ENCODE data around the gene BCAS3.
A peak's percentile ranks its signal among the peaks of the same experiment; 100 is the strongest.

BCAS3 gene

DNA sequence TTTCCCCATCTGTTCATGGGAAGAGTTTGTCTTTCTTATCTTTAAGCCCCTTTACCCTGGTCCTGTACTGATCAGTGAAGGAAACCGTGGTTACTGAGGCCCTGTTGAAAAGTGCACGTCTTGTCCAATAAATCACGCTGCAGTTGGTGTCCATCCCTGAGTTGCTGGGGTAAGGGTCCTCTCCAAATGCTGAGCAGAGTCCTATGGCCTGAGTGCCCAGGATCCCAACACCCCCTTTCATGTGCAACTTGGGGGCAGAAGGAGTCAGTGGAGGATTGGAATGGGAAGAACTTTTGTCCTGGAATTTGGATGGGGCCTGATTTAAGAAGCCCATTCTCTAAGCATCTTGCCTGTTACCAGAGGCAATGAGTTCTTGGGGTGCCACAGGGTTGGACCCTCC is 715.0 kb downstream of the BCAS3 start:
- no peak for DNase-seq

DNA sequence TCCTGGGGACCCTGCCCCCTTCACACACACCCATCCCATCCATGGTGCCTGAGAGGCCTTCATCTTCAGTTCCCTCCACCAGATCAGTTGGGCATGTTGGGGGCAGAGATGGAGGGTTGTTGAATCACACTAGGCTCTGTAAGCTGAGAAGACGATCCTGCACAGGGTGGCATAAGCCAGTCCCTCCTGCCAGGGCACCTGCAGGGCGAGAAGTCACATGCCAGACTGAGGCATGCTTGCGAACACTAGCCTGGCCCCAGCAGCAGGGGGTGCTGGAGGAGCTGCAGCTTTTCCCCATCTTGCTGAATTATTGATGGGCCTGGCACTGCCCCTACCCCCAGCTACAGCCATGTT is 715.9 kb downstream of the BCAS3 start:
- DNase-seq: peak in 1 of 2 experiments; percentile 17

DNA sequence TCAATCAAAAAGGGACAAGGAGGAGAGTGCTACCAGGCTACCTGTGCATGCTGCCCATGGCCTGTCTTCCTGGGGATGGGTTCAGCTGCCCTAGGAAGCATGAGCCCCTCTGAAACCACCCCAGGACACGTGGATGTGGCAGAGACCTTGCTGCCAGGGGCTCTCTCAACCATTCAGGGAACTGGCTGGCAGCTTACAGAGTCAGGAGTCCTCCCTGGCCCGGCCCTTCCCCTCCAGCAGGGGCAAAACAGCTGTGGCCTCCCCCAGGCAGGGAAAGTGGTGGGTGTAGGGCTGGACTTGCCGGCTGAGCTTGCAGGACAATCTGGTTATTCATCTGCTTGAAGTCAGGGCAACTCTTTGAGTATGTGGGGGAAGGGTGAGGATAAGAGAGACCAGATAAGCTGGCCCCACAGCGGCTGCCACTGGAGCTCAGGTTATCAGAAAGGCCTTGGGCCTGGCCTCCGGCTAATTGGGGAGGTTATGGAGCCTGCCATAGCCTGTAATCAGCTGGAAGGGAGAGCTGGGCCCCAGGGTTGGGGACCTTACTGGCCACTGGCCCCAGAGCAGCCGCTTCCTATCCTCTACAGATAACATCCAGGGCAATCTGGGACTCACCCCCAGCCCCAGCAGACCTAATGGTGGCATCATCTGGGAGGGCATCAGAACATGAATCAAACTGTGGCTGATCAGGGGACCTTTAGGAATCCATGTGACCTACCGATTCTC is 716.4 kb downstream of the BCAS3 start:
- no peak for DNase-seq

DNA sequence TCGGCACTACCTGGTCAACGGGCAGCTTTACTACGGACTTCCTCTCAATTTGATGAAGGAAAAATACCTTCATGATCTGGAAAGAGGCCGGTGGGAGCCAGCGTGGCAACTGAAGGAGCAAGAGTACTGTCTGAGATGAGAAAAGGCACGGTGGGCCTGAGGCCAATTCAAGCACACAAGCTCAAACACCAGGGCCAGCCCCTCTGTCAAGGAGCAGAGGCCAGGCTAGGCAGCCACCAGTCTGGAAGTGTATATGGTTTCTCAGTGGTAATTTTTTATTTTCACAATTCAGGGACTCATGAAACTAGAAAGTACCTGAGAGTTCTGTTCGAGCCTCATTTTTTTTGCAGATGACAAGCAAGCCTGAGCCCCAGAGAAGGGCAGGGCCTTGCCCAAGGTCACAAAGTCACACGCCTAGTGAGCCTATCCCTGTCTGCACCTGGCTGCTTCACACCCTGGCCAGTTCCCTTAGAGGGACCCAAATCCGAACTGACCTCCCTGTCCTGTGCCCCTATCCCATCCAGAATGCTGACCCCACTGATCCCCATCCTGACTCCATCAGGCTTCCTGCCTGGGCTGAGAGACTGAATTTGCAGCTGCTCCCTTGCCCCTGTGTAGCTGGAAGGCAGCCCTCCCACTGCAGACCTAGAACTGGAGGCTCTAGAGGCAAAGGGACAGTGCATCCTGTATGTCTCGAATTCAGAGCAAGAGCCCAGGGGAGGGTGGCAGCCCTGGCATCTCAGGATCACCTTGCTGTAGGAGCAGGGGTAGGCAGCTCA is 717.2 kb downstream of the BCAS3 start:
- DNase-seq: no peak

DNA sequence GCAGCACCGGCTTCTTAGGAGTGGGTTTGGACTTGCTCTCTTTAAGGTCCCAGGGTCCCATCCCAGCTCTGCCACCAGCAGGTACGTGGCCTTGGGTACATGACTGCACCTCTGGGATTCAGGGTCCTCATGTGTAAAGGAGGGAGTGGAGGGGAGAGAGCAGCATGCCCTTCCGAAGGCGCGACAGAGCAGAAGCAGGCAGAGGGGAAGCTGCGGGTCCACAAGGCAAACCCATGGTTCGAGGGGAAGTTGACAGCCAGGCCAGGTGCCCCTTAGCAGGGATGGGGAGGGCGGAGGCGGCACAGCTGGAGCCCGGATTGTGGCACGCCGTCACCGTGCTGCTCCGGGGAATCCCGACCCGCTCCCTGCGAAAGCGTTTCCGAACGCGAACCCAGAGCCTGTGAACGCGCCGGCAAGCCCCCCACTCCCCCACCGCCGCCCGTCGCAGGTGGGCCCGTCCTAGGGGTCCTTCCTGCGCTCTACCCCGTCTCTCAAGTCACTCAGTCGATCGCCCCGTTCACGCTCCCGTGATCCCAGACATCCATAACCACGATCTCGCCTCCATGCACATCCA is 717.8 kb downstream of the BCAS3 start:
- no peak for DNase-seq

DNA sequence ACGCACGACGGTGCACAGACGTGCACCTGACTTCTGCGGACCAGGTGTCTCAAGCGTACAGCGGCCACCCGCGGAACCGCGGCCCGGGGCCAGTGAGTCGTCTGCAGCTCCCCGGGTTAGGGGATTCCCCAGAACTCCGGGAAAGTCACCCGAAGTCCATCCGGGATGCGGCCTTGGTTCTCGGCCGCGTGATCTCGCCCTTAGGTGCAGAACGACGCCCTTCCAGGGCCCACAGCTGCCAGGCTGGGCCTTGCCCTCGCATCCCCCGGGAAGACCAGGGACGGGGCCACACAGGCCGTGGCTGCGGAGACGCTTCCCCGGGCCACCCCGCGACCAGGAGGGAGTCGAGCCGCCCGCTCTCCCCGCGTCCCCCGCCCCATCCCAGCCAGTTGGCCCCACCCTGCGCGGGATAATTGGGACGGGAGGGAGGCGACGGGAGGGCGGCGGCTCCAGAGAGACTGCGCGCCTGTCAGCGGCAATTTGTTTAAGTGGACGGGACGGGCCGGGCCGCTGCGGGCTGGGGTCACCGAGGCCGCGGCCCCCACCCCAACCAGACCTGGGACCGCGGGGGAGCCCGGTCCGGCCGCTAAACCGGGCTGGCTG is 718.4 kb downstream of the BCAS3 start:
- DNase-seq: no peak

DNA sequence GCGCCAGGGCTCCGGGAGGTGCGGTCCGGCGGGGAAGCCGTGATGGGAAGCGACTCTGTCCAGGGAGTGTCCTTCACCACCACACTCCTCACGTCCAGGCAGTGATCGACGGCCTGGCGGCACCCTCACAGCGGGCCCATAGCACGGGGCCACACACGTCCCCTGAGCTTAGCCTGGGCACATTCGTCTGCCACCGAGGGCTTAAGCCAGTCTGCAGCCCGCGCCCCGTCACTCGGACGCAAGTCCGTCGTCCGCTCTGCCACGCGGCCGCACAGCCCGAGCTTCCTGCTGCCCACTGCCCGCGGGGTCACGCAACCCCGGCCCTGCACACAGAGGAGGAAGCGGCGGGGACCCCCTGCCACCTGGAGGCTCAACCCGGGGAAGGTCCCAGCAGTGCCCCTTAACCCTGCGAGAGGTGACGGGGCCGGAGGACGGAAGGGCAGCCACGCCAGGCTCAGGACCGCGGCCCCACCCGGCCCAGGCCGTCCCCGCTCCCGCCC is 719.0 kb downstream of the BCAS3 start:
- DNase-seq: no peak

DNA sequence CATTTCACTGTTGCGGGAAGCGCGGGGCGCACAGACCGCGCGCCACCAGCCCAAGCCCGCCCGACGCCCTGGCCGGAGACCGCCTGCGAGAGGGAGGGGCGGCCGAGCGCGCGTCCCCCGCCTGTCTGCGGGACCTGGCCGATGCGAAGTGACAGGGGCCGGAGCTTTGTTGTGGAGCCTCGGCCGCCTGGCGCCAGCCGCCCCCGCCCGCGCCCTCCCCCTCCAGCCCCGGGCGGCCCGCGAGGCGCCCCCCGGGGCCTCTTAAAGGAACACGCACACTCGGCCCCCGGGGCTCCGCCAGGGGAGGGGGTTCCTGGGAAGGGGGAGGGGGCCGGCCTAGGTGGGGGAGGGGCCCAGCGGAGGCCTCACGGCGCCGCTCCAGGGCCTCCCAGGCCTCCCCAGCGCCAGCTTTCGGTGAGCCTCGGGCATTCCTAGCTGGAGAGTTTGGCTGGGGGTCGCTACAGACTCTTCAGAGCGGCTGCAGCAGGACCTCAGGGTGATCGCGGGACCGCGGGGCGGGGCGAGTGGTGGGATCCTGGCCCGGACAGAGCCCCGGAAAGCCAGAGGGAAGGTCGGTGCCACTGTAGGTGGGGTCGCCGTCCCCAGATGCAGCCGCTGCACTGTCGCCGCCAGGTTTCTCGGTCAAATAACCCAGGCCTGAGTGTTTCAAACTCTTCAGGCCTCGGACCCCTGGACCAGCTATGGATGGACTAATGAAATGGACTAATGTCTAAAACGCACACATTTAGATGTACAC is 719.6 kb downstream of the BCAS3 start:
- no peak for DNase-seq

DNA sequence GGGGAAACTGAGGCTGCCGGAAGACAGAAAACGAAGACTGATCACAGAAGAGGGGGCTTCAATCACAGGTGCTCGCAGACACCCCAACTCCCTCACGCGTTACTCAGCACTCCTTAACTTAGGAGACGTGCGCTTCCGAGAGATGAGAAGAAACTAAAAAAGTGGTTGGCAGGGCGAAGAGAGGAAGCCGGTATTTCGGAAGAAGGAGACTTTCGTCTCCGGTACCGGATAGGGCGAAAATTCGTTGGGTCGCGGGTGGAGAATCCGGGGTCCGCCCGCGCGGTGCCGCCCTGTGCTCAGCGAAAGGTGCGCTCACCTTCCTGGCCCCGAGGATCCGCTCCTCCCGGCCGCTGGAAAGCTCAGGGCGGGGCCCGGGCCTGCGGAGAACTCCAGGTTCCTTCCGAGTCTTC is 721.1 kb downstream of the BCAS3 start:
- DNase-seq: no peak

DNA sequence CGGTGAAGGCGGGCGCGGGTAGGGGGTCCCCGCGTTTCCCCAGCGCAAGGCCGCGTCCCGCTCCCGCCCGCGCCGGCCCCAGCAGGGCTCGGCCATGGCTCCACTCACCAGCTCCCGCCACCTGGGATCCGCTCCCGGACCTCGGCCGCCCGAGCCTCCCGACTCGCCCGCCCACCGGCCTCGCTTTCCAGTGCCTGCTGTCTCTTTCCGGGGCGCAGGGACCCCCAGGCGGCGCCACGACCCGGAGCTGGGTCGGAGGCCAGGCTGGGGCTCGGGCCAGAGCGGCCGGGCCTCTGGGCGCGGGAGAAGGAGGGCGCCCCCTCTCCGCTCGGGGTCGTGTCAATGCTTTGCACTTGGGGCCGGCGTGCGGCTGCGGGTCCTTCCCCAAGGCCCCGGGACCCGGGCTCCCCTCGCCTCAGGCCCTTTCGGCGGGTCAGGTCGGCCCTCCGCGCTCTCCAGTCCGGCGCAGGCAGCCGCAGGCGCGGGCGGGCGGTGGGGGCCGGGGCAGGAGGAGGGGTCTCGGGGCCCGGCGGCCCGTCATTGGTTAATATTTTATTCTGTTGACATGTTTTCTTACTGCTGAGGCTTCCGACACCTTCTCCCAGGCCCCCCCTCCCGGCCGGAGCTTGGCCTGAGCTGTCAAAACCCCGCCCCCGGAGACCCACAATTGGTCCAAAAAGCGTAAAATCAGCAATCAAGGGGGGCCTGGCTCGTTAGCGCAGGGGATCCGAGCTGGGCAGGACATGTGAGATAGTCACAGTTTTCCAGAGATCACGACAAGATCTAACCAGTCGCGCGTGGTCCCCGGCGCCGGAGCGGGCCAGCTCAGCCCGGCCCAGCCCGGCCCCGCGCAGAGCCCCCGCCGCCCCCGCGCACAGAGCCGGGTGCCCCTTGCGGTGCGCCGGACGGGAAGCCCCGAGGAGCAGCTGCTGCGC is 721.7 kb downstream of the BCAS3 start, which contains the start of gene TBX2:
TBX2 (plus strand) TSS at position 713 of the 935 bp plus-strand sequence. CDS start 334 bp downstream, outside the sequence.
- DNase-seq: peak; percentile 68 to 87

DNA sequence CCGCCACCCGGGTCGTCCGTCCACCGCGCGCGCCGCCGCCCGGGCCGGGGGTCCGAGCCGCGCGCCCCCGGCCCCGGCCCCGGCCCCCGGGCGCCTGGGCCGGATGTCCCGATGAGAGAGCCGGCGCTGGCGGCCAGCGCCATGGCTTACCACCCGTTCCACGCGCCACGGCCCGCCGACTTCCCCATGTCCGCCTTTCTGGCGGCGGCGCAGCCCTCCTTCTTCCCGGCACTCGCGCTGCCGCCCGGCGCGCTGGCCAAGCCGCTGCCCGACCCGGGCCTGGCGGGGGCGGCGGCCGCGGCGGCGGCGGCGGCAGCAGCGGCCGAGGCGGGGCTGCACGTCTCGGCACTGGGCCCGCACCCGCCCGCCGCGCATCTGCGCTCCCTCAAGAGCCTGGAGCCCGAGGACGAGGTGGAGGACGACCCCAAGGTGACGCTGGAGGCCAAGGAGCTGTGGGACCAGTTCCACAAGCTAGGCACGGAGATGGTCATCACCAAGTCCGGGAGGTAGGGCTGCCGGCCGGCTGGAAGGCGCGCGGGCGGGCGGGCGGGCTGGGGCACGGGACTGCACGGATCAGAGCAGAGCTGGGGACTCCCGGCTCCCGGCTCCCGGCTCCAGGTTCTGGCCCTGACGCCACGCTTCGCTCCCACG is 722.5 kb downstream of the BCAS3 start:
- no peak for DNase-seq

DNA sequence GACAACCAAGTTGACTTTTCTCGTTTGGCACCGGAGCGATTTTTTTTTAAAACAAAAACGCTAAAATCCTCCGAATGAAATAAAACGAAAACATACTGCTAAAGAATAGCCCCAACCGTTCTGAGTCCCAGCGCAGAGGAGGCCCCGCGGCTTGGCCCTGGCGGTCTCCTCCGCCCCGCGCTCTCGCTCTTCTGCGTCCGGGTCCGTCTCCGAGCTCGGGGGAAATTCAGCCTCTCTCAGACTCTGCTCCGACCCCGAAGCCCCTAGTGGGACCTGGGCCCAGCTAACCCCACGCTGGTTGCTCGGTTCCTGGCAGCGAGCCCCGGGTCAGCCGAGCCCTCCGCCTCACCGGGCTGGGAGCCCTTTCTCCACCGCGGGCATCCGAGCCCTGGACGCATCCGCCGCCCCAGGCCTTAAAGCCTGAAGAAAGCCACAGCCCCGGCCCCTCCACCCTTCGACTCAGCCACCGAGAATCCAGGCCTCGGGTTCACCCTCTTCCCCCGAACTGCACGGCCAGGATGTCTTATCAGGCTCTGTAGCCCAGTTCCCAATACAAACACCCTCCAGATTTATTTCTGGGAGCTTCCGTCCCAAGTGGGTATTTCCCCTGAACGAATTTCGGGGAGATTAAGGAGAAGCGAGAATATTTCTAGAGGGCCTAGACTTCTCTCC is 723.2 kb downstream of the BCAS3 start:
- DNase-seq: no peak

DNA sequence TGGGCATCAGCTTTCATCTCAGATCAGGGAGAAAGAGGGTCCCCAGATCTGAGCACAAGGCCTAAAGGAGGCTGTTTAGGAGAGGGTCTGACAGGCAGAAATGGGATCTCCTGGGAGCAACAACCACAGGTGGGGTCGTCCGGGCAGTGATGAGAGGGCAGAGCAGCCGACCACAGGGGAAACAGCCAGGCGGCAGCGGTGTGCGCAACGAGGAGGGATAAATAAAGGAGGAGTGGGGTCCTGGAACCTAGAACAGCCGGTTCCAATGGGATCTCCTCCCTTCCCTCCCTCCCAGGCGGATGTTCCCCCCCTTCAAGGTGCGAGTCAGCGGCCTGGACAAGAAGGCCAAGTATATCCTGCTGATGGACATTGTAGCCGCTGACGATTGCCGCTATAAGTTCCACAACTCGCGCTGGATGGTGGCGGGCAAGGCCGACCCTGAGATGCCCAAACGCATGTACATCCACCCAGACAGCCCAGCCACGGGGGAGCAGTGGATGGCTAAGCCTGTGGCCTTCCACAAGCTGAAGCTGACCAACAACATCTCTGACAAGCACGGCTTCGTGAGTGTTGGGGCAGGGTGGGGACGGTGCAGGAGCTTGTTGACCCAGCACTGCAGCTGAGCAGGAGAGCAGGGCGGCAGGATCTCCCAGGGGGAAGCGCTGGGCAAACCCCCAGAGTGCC is 723.9 kb downstream of the BCAS3 start:
- no peak for DNase-seq

DNA sequence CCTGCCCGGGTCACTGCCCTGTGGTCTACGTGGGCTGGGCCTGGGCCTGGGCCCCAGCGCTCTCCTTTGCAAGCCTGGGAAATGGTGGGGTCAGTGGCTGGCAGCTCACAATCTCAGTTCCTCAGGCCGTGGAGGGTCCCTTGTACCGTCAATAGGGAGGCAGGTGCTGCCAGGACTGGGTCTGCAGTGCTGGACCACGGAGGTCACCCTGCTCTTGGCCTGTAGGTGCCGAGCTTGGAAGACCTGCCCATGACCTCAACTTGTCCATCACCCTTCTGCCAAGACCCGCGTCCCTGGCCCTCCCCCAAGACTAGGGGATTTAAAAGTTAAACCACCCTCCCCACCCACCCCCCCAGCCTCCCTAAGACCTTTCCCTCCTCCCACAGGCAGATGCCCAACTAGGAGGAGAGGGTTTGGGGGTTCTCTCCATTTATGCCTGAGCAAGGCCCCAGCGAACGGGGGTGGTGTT is 724.5 kb downstream of the BCAS3 start:
- no peak for DNase-seq

DNA sequence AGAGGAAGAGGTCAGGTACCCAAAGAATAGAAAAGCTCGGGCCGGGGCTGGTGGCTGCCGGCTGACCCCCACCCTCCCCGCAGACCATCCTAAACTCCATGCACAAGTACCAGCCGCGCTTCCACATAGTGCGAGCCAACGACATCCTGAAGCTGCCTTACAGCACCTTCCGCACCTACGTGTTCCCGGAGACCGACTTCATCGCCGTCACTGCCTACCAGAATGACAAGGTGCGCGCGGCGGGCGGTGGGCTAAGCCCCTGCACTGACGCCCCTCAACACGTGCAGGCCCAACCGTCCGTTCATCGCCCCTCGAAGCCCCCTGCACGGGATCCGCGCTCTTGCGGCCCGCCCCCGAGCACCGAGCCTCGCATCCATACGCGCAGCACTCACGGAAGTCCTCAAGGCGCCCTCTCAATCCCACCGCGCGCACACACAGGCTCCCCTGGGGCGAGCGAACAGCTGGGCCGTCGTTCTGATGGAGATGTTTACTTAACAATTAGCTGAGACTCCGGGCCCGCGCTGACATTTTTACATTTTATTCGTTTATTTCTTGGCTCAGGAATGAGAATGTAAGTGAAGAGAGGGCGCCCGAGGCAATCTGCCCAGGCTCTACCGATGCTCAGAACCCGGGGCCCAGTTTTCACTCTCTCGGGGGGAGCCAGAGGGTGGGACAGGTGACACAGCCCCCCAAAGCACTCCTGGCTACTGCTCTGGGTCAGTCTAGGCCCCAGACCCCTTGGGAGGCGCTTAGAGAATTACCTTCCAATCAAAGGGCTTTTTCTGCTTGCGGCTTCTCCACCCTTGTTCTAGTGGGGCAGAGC is 725.5 kb downstream of the BCAS3 start:
- no peak for DNase-seq

DNA sequence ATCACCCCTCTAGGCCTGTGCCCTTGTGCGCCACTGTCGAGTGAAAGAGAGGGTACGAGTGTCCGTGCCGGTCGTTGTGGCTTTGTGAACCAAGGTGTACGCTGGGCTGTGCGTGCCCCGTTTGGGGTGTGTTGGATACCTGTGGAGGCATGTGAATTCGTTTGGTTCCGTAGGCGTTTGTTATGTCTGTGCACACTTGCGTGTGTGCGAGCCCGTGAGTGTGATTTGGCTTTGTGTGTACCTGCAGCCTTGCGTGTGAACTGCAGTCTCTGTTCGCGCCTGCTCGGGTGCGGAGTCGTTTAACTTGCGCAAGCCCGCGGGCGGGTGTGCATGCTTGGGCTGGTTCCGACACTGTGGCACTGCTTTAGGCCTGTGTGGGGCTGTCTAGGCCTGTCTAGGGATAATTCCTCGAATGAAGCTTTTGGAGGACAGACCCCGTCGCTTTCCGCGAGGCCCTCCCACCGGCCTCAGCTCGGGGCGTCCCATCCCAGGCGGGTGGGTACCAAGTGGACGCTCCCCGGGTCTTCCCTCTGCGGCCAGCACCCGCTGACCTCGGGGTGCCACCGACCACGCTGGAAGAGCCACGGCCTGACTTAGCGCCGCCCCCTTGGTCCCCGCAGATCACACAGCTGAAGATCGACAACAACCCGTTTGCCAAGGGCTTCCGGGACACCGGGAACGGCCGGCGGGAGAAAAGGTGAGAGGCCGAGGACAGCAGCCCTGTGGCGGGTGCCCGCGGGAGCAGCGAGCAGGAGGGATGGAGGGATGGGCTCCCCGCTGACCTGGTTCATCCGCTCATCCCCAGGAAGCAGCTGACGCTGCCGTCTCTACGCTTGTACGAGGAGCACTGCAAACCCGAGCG is 726.4 kb downstream of the BCAS3 start:
- no peak for DNase-seq

DNA sequence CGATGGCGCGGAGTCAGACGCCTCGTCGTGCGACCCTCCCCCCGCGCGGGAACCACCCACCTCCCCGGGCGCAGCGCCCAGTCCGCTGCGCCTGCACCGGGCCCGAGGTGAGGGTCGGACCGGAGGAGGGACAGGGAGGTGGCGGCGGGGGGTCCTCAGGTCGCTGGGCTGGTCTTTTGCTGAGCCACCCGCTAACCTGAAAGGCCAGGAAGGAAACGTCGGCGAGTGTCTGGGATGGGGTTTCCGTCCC is 726.9 kb downstream of the BCAS3 start:
- DNase-seq: no peak

Data from NCI-H446 (cell line).